OCI-LY1 (cell line): ENCODE data around the gene MUC20.

Experiments
- H2AFZ ChIP-seq: fragments of 200-600 bp; sonication (generic), shearing (Covaris generic); 2 replicates; pipeline ENCODE4 v1.6.0; 2014; ENCODE audit warnings: antibody characterized with exemption, mild to moderate bottlenecking, low read length
- H3F3A ChIP-seq: fragments of 200-600 bp; sonication (generic), shearing (Covaris generic); 2 replicates; pipeline ENCODE4 v1.6.0; 2014; ENCODE audit warnings: mild to moderate bottlenecking, antibody characterized with exemption, low read length, moderate library complexity; ENCODE audit not compliant: insufficient read depth
- H3K27ac ChIP-seq: fragments of 200-600 bp; sonication (generic); 2 replicates; pipeline ENCODE4 v1.5.1; 2014; ENCODE audit warnings: low read length, mixed run types, mild to moderate bottlenecking, low read depth; ENCODE audit not compliant: poor library complexity, severe bottlenecking
- H3K27me3 ChIP-seq: fragments of 200-600 bp; sonication (generic); 2 replicates; pipeline ENCODE4 v1.6.0; 2014; ENCODE audit warnings: antibody characterized with exemption, mild to moderate bottlenecking, low read length, moderate library complexity; ENCODE audit not compliant: insufficient read depth
- H3K36me3 ChIP-seq: fragments of 200-600 bp; sonication (generic); 2 replicates; pipeline ENCODE4 v1.6.1; 2014; ENCODE audit warnings: mild to moderate bottlenecking, antibody characterized with exemption, low read length, moderate library complexity, mixed read lengths; ENCODE audit not compliant: insufficient read depth
- H3K4me1 ChIP-seq: fragments of 200-600 bp; sonication (generic); 2 replicates; pipeline ENCODE4 v1.5.1; 2014; ENCODE audit warnings: mild to moderate bottlenecking, low read length, moderate library complexity; ENCODE audit not compliant: insufficient read depth, severe bottlenecking
- H3K4me2 ChIP-seq: fragments of 200-600 bp; sonication (generic), shearing (Covaris generic); 2 replicates; pipeline ENCODE4 v1.6.1; 2014; ENCODE audit warnings: low read length
- H3K4me3 ChIP-seq: fragments of 200-600 bp; sonication (generic); 2 replicates; pipeline ENCODE4 v1.5.1; 2014; ENCODE audit warnings: low read length, low read depth, mild to moderate bottlenecking, mixed read lengths; ENCODE audit not compliant: poor library complexity, severe bottlenecking
- H3K79me2 ChIP-seq: fragments of 200-600 bp; shearing (Covaris generic); 2 replicates; pipeline ENCODE4 v1.6.1; 2016; ENCODE audit warnings: mixed run types, low read length, mixed read lengths; ENCODE audit not compliant: insufficient read depth
- H3K9ac ChIP-seq: fragments of 200-600 bp; sonication (generic), shearing (Covaris generic); 2 replicates; pipeline ENCODE4 v1.6.1; 2014; ENCODE audit warnings: mild to moderate bottlenecking, low read length, mixed read lengths
- H3K9me2 ChIP-seq: fragments of 200-600 bp; sonication (generic), shearing (Covaris generic); 2 replicates; pipeline ENCODE4 v1.6.1; 2014; ENCODE audit warnings: low read depth, mild to moderate bottlenecking, low read length, mixed read lengths
- H3K9me3 ChIP-seq: fragments of 200-600 bp; shearing (Covaris generic); 2 replicates; pipeline ENCODE4 v1.6.1; 2014; ENCODE audit warnings: low read length, mixed read lengths
- H4K20me1 ChIP-seq: fragments of 200-600 bp; sonication (generic), shearing (Covaris generic); 2 replicates; pipeline ENCODE4 v1.6.0; 2016; ENCODE audit warnings: mild to moderate bottlenecking, low read length; ENCODE audit not compliant: insufficient read depth
- CTCF ChIP-seq: fragments of 200-600 bp; sonication (generic), shearing (Covaris generic); IDR thresholded peaks from 2 replicates; pipeline ENCODE4 v1.5.1; 2017; ENCODE audit warnings: mild to moderate bottlenecking, antibody characterized with exemption, low read length, moderate library complexity, mixed read lengths
- EZH2 ChIP-seq: fragments of 200-600 bp; sonication (generic), shearing (Covaris generic); IDR thresholded peaks from 2 replicates; pipeline ENCODE4 v1.8.0; 2017; ENCODE audit warnings: borderline replicate concordance, mixed run types, mild to moderate bottlenecking, antibody characterized with exemption, low read length, moderate library complexity, mixed read lengths

The MUC20 gene

GRCh38 chr3:195715134-195715533 lies 5.6 kb upstream of the MUC20 start:
- no peaks in the 10 kb centered on the region for H3K9me2 ChIP-seq
- H3K27ac ChIP-seq = no peak overlapping the region
- peaks cover 16% of the 10 kb centered on the region; the same call in 1 of the 2 replicates for H3K27me3 ChIP-seq
- no peak overlapping the region for H3K4me2 ChIP-seq
- H4K20me1 ChIP-seq = no peaks in the 10 kb centered on the region
- H3K4me3 ChIP-seq = no peak overlapping the region
- H3K79me2 ChIP-seq = no peaks in the 10 kb centered on the region
- no peak for TF ChIP-seq CTCF
- no peak for TF ChIP-seq EZH2
- H3K9me3 ChIP-seq = no peaks in the 10 kb centered on the region
- no peaks in the 10 kb centered on the region for H3F3A ChIP-seq
- no peak overlapping the region for H2AFZ ChIP-seq
- no peaks in the 10 kb centered on the region for H3K36me3 ChIP-seq
- peaks cover 8% of the 10 kb centered on the region for H3K4me1 ChIP-seq
- H3K9ac ChIP-seq = no peak overlapping the region

- Histone ChIP-seq H3K79me2 (no peaks in the 10 kb centered on the region), H3K27ac (no peak overlapping the region), H4K20me1 (no peaks in the 10 kb centered on the region), H3K4me2 (no peak overlapping the region), H3K27me3 (peaks cover 16% of the 10 kb centered on the region; the same call in 1 of the 2 replicates), H3K9me2 (no peaks in the 10 kb centered on the region), H3K9ac (no peak overlapping the region), H3K4me1 (peaks cover 8% of the 10 kb centered on the region), H2AFZ (no peak overlapping the region), H3K36me3 (no peaks in the 10 kb centered on the region), H3K4me3 (no peak overlapping the region), H3F3A (no peaks in the 10 kb centered on the region), H3K9me3 (no peaks in the 10 kb centered on the region)
- TF ChIP-seq EZH2 = no peak
- TF ChIP-seq CTCF = no peak
These were observed 5.1 kb upstream of the MUC20 start for GRCh38 chr3:195715583-195716266.

GRCh38 chr3:195717416-195717815 lies 3.4 kb upstream of the MUC20 start:
- Histone ChIP-seq H3K9me2 (no peaks in the 10 kb centered on the region), H2AFZ (no peak overlapping the region), H4K20me1 (no peaks in the 10 kb centered on the region), H3K4me3 (no peak overlapping the region), H3K4me1 (peaks cover 8% of the 10 kb centered on the region), H3F3A (no peaks in the 10 kb centered on the region), H3K4me2 (no peak overlapping the region), H3K79me2 (no peaks in the 10 kb centered on the region), H3K27ac (no peak overlapping the region), H3K36me3 (no peaks in the 10 kb centered on the region), H3K9me3 (no peaks in the 10 kb centered on the region), H3K27me3 (peaks cover 16% of the 10 kb centered on the region; the same call in 1 of the 2 replicates), H3K9ac (no peak overlapping the region)
- no peak for TF ChIP-seq EZH2
- no peak for TF ChIP-seq CTCF
